Measurements from ENCODE around the gene KLHL29. TPM values are rescaled to one million over a fixed set of nuclear protein-coding genes. Genes with fewer than 3 reads are reported as not detected.

The KLHL29 gene
- total and polyA plus RNA-seq, 2 donors (not counting 1 experiment from before 2014, with no cell fraction given) = 1.3 to 3.4 TPM

GRCh38 chr2:23349508-23349907 is 35.5 kb upstream of the KLHL29 start:
- WGBS (ENCODE audit: insufficient coverage) = 93% methylated on average over 3 of the region's 7 CpGs
- CTCF ChIA-PET = no interaction called here

More at GRCh38 chr2:23349508-23349907, 35.5 kb upstream of the KLHL29 start:
- Mint-ChIP-seq H3K27ac (no peak overlapping the region), H3K9me3 (ENCODE audit: insufficient read depth) (no peaks in the 10 kb centered on the region), H3K4me3 (no peak overlapping the region), H3K27me3 (peaks cover 30% of the 10 kb centered on the region), H3K4me1 (peaks cover 3% of the 10 kb centered on the region)
- Histone ChIP-seq H3K36me3 (replicated peaks in 1 of 2; ENCODE audit: control extremely low read depth in 1 of 2, control insufficient read depth in 1 of 2, extremely low read depth in 1 of 2, insufficient read depth in 2 of 2, low read length in 1 of 2) (no peaks in the 10 kb centered on the region), H4K20me1 (ENCODE audit: control insufficient read depth, insufficient read depth, low read length, poor library complexity, severe bottlenecking) (no peaks in the 10 kb centered on the region), H3K9me3 (ENCODE audit: control extremely low read depth in 1 of 3, control insufficient read depth in 2 of 3, insufficient read depth in 1 of 3, low read length in 2 of 3) (peaks cover 0 to 8% (median 0%) of the 10 kb centered on the region in 3 donors), H3K27me3 (replicated peaks in 1 of 4; ENCODE audit: control extremely low read depth in 1 of 4, control insufficient read depth in 3 of 4, insufficient read depth in 4 of 4, low read length in 3 of 4) (peaks cover 0 to 29% (median 14%) of the 10 kb centered on the region in 4 experiments), H3K4me2 (replicated peaks; ENCODE audit: low read depth, low read length, poor library complexity, severe bottlenecking) (no peak overlapping the region), H3K4me3 (ENCODE audit: control extremely low read depth in 1 of 5, extremely low read depth in 1 of 5, insufficient read depth in 1 of 5, low read depth in 2 of 5, low read length in 4 of 5) (no peak overlapping the region), H3K27ac (ENCODE audit: low read length in 2 of 2) (no peak overlapping the region), H3K79me2 (ENCODE audit: control insufficient read depth, insufficient read depth, low read length) (no peaks in the 10 kb centered on the region), H3K4me1 (ENCODE audit: control insufficient read depth in 2 of 2, insufficient read depth in 2 of 2, low read length in 2 of 2) (peaks cover 5 to 8% of the 10 kb centered on the region in 2 donors), H3K9ac (ENCODE audit: low read length) (no peak overlapping the region), H2AFZ (ENCODE audit: insufficient read depth, low read depth, low read length, poor library complexity, severe bottlenecking) (no peak overlapping the region)
- ATAC-seq (ENCODE audit: low read depth) (no peak), DNase-seq (no peak)
- POLR2A ChIA-PET = no interaction called here
- intact Hi-C loops (cut with micrococcal nuclease) = no loop called here
- TF ChIP-seq CTCF (IDR thresholded peaks at IDR 0.05) = no peak
- TF ChIP-seq EZH2 (IDR thresholded peaks at IDR 0.05; ENCODE audit: borderline replicate concordance, insufficient read depth, low read depth, low read length, poor library complexity, severe bottlenecking) = no peak

Measured in B cell (primary cell).